ENCODE data around the gene INTS2.
"Not testable (repeated sequence)": the region's sequence is repeated elsewhere in the genome, so short reads cannot be mapped to it uniquely, and the experiment has no call there.

The INTS2 gene

DNA sequence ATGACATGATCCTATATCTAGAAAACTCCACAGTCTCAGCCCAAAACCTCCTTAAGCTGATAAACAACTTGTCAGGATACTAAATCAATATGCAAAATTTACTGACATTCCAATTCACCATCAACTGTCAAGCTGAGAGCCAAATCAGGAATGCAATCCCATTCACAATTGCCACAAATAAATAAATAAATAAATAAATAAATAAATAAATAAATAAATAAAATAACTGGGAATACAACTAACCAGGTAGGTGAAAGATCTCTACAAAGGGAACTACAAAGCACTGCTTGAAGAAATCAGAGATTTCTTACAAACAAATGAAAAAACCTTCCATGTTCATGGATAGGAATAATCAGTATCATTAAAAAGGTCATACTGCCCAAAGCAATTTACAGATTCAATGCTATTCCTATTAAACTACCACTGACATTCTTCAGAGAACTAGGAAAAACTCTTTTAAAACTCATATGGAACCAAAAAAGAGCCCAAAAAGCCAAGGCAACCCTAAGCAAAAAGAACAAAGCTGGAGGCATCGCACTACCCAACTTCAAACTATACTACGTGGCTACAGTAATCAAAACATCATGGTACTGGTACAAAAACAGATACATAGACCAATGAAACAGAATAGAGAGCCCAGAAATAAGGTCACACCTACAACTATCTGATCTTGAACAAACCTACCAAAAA is 102.2 kb downstream of the INTS2 start:
- DNase-seq (ENCODE audit: low read depth in 4 of 4, low spot score in 1 of 4): no peak

GRCh38 chr17:61822326-61823285 is 105.2 kb downstream of the INTS2 start:
- no peak for DNase-seq (ENCODE audit: low read depth in 4 of 4, low spot score in 1 of 4)

- DNase-seq (ENCODE audit: low read depth in 4 of 4, low spot score in 1 of 4): no peak
These were observed 106.1 kb downstream of the INTS2 start for GRCh38 chr17:61821655-61822054.

DNA sequence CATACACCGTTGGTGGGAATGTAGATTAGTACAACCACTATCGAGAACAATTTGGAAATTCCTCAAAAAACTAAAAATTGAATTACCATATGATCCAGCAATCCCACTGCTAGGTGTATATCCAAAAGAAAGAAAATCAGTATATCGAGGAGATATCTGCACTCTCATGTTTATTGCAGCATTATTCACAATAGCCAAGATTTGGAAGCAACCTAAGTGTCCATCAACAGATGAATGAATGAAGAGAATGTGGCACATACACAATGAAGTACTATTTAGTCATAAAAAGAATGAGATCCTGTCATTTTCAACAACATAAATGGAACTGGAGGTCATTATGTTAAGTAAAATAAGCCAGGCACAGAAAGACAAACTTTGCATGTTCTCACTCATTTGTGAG is 108.5 kb downstream of the INTS2 start:
- not testable (repeated sequence) for DNase-seq (ENCODE audit: low read depth in 4 of 4, low spot score in 1 of 4)

- no peak for DNase-seq (ENCODE audit: low read depth in 4 of 4, low spot score in 1 of 4)
These were observed 109.6 kb downstream of the INTS2 start for GRCh38 chr17:61818225-61818624.

- no peak for DNase-seq (ENCODE audit: low read depth in 4 of 4, low spot score in 1 of 4)
These were observed 110.3 kb downstream of the INTS2 start for GRCh38 chr17:61817452-61817851.

DNA sequence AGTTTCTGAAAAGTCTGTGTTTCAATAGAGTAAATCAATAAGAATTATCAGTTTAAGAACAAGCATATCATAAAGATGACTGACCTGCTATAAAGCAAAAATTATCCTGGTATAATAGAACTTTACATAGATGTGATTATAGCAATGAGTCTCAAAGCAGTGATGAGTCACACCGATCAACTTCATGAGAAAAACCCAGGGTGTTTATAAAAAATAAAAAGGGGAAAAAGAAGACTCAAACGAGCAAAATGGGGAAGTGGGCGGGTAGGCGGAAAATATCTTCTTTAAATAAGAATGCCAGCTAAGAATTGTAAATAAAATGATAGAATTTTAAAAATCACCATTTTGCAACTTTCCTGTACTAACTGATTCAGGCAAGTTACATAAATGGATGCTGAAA is 111.2 kb downstream of the INTS2 start:
- no peak for DNase-seq (ENCODE audit: low read depth in 4 of 4, low spot score in 1 of 4)

- DNase-seq (ENCODE audit: low read depth in 4 of 4, low spot score in 1 of 4): no peak
These were observed 111.8 kb downstream of the INTS2 start for GRCh38 chr17:61815863-61816503.
